NCI-H2227 (cell line): ENCODE measurements around the gene ROR1.

Experiments used
- DNase-seq: peaks from one replicate; lab custom pipeline; 2025; ENCODE audit not compliant: unreplicated experiment; lab: John Stamatoyannopoulos, UW

The ROR1 gene

GRCh38 chr1:63966016-63966415, 192.2 kb downstream of the ROR1 start:
- no peak for DNase-seq

GRCh38 chr1:63967901-63968300, 194.1 kb downstream of the ROR1 start:
- DNase-seq: no peak

DNA sequence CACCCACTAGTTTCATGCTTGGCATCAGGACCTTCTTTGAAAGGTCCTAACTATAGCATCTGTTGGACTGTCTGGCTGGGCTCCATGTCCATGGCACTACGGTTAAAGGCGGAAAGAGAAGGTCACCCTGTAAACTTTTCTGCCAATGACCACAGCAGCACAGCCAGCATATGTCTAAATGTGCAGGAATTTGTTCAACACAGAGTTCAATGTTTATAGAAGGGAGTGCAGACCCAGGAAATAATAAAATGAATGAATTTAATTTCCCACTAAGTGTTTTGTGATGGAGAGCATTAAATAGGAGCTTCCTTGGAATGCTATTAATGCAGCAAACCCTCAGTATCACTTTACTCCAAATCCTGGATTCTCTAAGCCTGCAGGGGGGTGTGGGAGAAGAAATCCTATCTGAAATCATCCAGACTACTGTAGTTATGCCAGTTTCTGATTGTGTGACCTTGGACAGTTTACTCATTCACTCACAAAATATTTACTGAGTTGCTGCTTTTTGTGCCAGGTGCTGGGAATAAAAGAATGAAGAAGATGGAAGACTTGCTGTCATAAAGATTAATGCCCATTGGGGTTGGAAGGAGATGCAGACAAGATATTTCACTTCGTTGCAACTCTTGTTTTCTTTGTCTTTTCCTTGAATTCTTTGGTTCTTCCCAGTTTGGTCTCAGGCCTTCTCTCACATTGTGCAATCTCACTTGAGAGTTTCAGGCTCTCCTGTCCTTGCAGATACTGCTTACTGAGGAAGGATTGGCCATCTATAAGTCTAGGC, 195.0 kb downstream of the ROR1 start:
- no peak for DNase-seq

DNA sequence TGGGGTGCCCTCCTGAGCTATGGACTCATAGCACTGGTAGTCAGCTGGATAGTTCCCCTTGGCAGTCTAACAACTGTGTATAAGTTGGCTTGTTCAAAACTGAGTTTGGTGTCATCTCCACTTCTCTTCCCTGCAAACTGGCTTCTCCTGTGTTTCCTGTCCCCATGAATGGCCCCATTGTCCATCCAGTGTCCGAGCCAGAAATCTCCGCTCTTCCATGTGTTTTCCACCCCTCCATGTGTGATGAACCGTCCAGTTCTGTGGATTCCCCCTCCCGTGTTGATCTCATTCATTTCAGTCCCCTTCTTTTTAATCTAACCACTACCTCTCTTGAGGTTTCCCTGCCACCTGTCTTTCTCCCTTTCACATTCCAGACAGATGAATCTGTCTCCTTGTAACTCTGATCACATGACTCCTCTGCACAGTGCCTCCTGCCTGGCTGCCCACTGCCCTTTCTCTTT, 195.7 kb downstream of the ROR1 start:
- DNase-seq: no peak

- DNase-seq: no peak
These were observed 197.7 kb downstream of the ROR1 start for GRCh38 chr1:63971557-63971956.

GRCh38 chr1:63973005-63973419, 199.2 kb downstream of the ROR1 start:
- no peak for DNase-seq

GRCh38 chr1:63974966-63975365, 201.1 kb downstream of the ROR1 start:
- DNase-seq: no peak

DNA sequence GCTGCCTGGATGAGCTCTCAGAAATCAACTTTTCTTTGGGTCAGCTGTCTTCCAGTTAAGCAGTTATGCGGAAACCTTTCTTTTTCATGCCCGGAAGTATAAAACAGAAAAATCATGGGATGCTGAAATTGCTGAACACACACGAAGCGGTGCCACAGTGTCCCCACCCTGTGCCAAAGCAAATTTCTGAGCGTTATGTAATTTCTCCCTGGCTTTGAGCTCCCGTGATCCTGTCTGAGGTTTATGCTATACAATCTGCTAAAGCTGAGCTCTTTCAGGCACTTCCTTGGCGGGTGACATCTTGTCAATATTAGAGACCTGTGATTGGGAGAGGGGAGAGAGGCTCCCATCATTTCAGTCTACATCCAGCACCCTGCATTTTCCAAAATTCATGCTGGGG, 201.7 kb downstream of the ROR1 start:
- DNase-seq: no peak

DNA sequence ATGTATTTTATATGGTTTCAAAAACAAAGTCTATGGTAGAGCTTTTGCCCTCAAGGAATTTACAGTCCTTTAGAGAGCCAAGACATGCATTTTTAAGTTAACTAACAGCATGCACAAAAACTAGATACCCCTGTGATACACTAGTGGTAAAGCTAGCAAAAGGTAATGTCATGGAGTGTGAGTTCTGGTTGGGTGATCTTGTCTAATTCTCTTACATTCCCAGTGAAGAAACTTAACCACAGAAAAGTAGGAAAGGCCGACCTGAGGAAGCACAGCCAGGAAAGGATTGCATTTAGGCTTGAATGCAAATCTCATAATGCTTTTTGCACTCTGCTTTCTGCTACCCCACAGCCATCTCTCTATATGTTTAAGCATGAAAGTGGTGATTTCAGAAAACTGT, 202.2 kb downstream of the ROR1 start:
- no peak for DNase-seq

DNA sequence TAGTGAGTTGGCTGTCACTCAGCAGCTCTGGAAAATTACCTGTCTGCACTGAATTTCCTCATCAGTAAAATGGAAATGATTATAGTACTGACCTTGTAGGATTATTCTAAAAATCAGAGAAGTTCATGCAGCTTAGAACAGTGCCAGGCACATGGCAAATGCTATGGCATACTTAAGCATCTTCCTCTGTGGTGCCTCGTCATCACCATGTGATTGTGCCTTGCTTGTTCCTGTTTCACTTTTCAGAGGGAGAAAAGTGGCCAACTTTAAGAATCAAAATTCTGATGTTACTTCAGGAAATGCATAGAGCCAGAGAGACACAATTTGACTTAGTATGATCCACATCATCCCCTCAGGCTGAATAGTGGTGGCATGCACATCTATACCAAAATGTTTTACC, 203.6 kb downstream of the ROR1 start:
- DNase-seq: no peak

DNA sequence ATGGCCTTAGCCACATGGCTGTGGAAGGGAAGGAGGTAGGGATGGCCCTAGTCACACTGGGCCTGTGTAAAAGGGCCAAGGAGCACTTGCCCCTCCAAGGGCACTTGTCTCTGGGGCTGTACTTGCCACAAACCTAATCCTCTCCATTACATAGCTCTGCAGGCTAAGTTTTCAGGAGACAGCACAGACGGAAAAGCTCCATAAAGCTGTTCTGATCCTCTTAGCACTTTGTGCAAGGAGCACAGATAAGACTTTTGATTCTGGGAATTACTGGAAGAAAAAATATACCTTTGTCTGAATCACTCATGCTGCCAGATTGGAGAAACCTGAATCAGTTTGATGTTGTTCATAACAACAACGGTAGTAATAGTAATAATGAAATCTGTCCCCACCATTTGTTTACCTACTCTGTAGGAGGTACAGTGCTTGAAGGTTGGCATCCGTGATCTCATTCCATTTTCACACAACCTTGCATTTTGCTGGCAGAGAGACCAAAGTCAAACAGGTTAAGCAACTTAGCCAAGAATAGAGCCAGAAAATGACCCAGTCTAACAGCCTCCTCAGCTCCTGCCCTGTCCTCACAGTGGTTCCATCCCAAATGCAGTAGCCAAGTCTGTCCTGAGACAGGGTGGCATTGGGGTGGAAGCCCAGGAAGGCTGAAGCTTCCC, 207.1 kb downstream of the ROR1 start:
- no peak for DNase-seq

DNA sequence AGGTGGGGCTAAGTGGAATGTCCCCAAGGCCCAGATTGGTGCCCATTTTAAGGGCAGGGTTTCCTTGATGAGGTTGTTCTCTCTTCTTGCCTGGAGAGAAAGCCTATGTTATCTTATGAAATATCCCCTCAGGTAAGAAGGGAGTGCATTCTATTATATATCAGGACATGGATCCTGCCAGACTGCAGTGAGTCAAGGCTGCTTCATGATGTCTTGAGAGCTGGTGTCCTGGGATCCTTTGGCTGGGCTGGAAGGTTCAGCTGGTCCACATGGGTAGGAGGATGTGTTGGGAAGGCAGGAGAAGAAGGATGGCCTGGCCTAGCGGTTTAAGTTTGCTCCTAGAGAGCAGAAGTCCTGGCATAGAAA, 207.6 kb downstream of the ROR1 start:
- DNase-seq: no peak

- no peak for DNase-seq
These were observed 208.4 kb downstream of the ROR1 start for GRCh38 chr1:63982201-63982600.

- DNase-seq: no peak
These were observed 209.8 kb downstream of the ROR1 start for GRCh38 chr1:63983391-63984256.

DNA sequence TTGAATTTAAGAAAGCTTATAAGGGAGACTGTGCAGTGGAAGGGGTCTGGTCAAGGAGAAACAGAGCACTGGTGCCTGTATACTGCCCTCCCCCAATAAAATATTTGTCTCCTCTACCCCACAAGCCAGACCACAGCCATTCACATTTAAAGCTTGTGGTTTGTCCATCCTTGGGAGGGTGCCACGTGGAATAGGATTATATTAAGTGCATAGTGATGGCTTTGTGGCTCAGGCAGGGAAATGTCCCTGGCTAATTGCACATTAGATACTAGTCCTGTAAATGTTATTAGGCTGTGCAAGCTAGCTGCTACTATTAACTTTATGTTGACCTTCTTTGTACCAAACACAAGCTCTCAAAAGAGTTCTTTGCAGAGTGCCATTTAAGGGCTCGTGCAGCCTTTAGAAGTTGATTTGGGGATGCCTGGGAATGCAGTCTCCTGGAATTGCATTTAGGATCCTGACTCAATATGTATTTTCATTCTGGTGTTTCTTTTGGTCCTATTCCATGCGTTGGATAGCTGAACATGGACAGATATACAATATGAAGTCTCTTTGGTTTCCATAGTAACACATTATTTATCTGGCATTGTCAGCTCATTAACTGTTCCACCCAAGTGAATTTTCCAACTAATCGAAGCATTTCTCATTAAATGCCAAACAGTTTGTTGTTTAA, 210.6 kb downstream of the ROR1 start:
- DNase-seq: no peak

DNA sequence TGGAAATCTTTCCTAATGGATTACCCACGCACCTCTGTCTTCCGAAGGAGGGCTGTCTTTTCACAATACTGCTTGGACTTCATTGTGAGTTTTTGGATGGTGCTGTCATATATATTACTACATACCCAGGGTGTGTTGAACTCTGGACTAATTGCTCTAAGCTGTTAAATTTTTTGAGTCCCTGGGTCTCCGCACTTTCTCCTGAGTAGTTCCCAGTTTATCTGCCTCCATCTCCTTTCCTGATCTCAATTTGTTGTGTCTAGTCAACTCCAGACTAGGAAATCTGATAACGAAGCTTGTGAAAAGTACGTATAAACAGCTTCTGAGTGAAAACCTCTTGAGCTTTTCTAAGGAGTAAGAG, 211.1 kb downstream of the ROR1 start:
- DNase-seq: no peak

DNA sequence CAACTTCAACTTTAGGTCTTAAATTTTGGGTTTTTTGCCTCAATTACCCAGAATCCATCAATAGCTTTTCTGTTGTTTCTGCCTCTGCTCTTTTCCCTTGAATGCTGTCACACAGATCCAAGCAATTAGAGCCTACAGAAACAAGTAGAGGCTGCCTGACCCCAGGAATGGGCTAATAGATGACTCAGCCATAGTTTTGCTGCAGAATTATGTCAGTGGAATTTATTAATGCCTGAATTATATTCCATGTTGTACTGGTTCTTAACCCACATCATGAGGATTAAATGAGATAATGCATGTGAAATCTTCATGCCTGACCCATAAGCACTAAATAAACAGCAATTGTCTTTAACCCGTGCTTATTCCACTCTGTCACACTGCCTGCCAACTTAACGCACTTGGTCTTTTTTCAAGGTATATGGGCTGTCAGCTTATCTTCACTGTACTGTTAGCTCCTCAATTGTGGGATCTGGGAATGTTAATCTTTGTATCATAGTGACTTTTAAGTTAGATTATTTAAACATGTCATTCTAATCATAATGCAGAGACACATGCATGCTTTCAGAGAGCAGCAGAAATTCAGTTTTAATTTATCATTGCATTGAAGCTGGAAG, 213.3 kb downstream of the ROR1 start:
- no peak for DNase-seq

DNA sequence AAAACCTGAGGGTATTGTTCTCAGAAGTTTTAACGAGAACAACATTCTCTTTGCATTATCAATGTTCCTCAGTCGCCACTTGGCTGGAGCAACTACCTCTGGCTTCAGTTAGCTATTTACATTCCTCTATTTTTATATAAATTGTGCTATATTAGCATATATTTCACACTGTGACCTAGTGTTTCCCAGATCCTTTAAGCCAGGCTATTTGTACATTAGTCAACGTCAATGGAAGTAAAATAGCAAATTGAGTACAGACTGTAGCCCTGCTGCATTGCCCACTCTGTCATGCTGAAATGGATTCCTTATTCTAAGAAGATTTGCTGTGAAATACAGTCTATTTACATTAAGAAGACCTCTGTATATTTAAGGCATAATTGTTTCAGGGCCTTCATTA, 213.8 kb downstream of the ROR1 start:
- DNase-seq: no peak

- DNase-seq: no peak
These were observed 215.1 kb downstream of the ROR1 start for GRCh38 chr1:63988941-63989340.

DNA sequence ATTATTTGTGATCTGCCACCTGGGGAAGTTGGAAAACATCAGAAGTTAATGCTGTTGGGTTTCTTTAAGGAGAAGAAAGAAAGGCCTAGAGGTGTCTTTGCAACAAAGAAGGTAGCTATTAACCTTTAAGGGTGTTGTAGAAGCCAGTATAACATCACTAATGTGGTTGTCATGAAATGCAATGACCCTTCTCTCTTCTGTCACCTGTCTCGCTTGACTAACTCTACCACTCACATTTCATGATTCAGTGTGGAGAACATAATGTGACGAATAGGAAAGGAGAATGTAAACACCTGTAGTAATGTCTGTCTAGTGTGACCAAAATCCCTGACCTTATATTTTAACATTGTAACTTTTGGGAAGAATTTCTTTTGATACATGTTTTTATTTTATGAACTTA, 217.9 kb downstream of the ROR1 start:
- DNase-seq: peak; percentile 6

DNA sequence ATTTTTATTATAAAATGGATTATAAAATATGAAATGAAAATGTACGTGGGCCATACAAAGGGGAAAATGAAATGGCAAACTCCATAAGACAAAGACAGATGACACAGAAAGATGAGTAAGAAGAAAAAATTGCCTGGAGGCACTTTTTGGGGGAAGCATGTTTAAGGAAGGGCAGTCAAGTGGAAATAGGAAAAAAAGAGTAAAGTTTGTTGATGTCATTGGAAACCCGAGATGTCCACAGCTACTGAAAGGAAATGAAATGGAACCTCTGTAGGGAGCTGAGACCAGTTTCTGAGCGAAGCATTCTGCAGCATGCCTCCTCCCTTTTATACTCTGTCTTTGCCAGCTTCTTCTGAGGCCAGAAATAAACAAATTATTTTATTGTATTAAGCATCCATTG, 226.2 kb downstream of the ROR1 start:
- no peak for DNase-seq
